HG03457 (cell line): ENCODE measurements around the gene TASP1.

Source experiments
- ATAC-seq: cut with Tn5 transposase; IDR thresholded peaks from one replicate; pipeline ENCODE4 v1.9.1; 2021; ENCODE audit warnings: moderate number of reproducible peaks; ENCODE audit not compliant: unreplicated experiment

The TASP1 gene

GRCh38 chr20:13447385-13448180, 191.1 kb downstream of the TASP1 start:
- ATAC-seq: no peak

GRCh38 chr20:13443690-13444089, 195.0 kb downstream of the TASP1 start:
- ATAC-seq: no peak

GRCh38 chr20:13442986-13443385, 195.7 kb downstream of the TASP1 start:
- no peak for ATAC-seq

GRCh38 chr20:13441388-13441787, 197.3 kb downstream of the TASP1 start:
- ATAC-seq: no peak

- no peak for ATAC-seq
Measured at GRCh38 chr20:13436530-13436929, 202.2 kb downstream of the TASP1 start.

- ATAC-seq: no peak
Measured at GRCh38 chr20:13432126-13432525, 206.6 kb downstream of the TASP1 start.

GRCh38 chr20:13430346-13431002, 208.3 kb downstream of the TASP1 start:
- ATAC-seq: no peak

GRCh38 chr20:13428684-13429083, 210.0 kb downstream of the TASP1 start:
- no peak for ATAC-seq

GRCh38 chr20:13426870-13427269, 211.9 kb downstream of the TASP1 start:
- ATAC-seq: no peak

- ATAC-seq: no peak
Measured at GRCh38 chr20:13425381-13426135, 213.2 kb downstream of the TASP1 start.

GRCh38 chr20:13424174-13424833, 214.4 kb downstream of the TASP1 start:
- ATAC-seq: no peak

- no peak for ATAC-seq
Measured at GRCh38 chr20:13423472-13424173, 215.1 kb downstream of the TASP1 start.

GRCh38 chr20:13422637-13423036, 216.1 kb downstream of the TASP1 start:
- ATAC-seq: no peak

GRCh38 chr20:13420625-13421024, 218.1 kb downstream of the TASP1 start:
- ATAC-seq: no peak

GRCh38 chr20:13419477-13419876, 219.3 kb downstream of the TASP1 start:
- no peak for ATAC-seq

- no peak for ATAC-seq
Measured at GRCh38 chr20:13418263-13419229, 220.2 kb downstream of the TASP1 start.

GRCh38 chr20:13416531-13416930, 222.2 kb downstream of the TASP1 start:
- no peak for ATAC-seq

GRCh38 chr20:13412806-13413445, 225.8 kb downstream of the TASP1 start:
- ATAC-seq: no peak

GRCh38 chr20:13404293-13404692, 234.4 kb downstream of the TASP1 start:
- no peak for ATAC-seq
